HEK293 (cell line): ENCODE results near the gene SPC24.

Source experiments
- CTCF ChIP-seq: fragments of 450-650 bp; formaldehyde crosslinking; IDR thresholded peaks from 2 replicates; pipeline ENCODE4 v1.5.1; 2016; ENCODE audit warnings: missing biosample characterization, missing genetic modification characterization
- PRDM1 ChIP-seq: fragments of 450-650 bp; formaldehyde crosslinking; IDR thresholded peaks from 2 replicates; pipeline ENCODE4; 2016; ENCODE audit warnings: missing biosample characterization, missing genetic modification characterization
- ZNF292 ChIP-seq: fragments of 450-650 bp; formaldehyde crosslinking; IDR thresholded peaks from 2 replicates; pipeline ENCODE4 v1.5.1; 2016; ENCODE audit warnings: low read depth, missing biosample characterization, missing genetic modification characterization, borderline replicate concordance
- ZNF423 ChIP-seq: fragments of 450-650 bp; formaldehyde crosslinking; IDR thresholded peaks from 2 replicates; pipeline ENCODE4 v1.5.1; 2016; ENCODE audit warnings: missing biosample characterization, missing genetic modification characterization
- ZNF623 ChIP-seq: fragments of 450-650 bp; formaldehyde crosslinking; IDR thresholded peaks from 2 replicates; pipeline ENCODE4 v1.5.1; 2016; ENCODE audit warnings: missing biosample characterization, missing genetic modification characterization
- ZNF777 ChIP-seq: fragments of 450-650 bp; formaldehyde crosslinking; IDR thresholded peaks from 2 replicates; pipeline ENCODE4 v1.5.1; 2017; ENCODE audit warnings: missing biosample characterization, missing genetic modification characterization, borderline replicate concordance

DNA sequence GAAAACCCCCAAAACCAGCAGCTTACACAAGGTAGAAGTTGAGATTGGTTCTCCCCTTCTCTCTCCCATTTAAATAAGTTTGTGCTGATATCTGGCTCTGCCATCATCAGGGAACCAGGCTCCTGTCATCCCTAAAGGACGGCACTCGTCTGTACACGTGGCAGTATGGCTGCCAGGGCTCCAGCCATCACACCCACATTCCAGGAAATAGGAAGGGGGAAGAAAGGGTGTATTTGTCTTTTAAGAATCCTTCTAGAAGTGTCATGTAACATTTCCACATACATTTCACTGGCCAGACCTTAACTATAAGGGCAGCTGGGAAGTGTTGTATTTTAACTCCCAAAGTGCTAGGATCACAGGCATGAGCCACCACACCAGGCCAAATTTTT lies 10.1 kb downstream of the SPC24 start:
- no peak for TF ChIP-seq CTCF (tag by site-specific recombination)
- no peak for TF ChIP-seq ZNF623 (tag by site-specific recombination)
- TF ChIP-seq PRDM1 (tag by site-specific recombination) = no peak
- no peak for TF ChIP-seq ZNF292 (tag by site-specific recombination)
- TF ChIP-seq ZNF423 (tag by site-specific recombination) = no peak
- no peak for TF ChIP-seq ZNF777 (tag by site-specific recombination)
